WTC11 (cell line): Measurements from ENCODE around the gene TMEM134.

Source experiments
- FOXK1 ChIP-seq: sonication (generic); formaldehyde crosslinking; IDR thresholded peaks from 2 replicates; pipeline ENCODE4 v1.8.0; 2022; ENCODE audit warnings: mild to moderate bottlenecking, moderate library complexity, missing genetic modification reagents
- GRHL2 ChIP-seq: fragments of 250-450 bp; sonication (Bioruptor Pico); IDR thresholded peaks from 2 replicates; pipeline ENCODE4 v1.8.0; 2022; ENCODE audit warnings: mild to moderate bottlenecking, moderate library complexity; ENCODE audit not compliant: insufficient replicate concordance, severe bottlenecking
- OVOL2 ChIP-seq: fragments of 250-450 bp; sonication (Bioruptor Pico); IDR thresholded peaks from 2 replicates; pipeline ENCODE4 v1.9.0; 2021; ENCODE audit warnings: mild to moderate bottlenecking, borderline replicate concordance
- SP1 ChIP-seq: sonication (generic); formaldehyde crosslinking; conservative IDR thresholded peaks from 2 replicates; pipeline ENCODE4 v1.8.1; 2022; ENCODE audit warnings: missing genetic modification reagents
- TCF7 ChIP-seq: sonication (generic); formaldehyde crosslinking; IDR thresholded peaks from 2 replicates; pipeline ENCODE4 v1.8.0; 2022; ENCODE audit warnings: mild to moderate bottlenecking, low read depth, missing genetic modification reagents, moderate library complexity
- TF ChIP-seq, protein P1 (sequence below): fragments of 200-600 bp; IDR thresholded peaks from 2 replicates; pipeline ENCODE4 v1.8.0; 2022; ENCODE audit warnings: antibody characterized with exemption
- TF ChIP-seq, protein P2 (sequence below): sonication (generic); formaldehyde crosslinking; IDR thresholded peaks from 2 replicates; pipeline ENCODE4 v1.8.1; 2022; ENCODE audit warnings: missing genetic modification reagents, borderline replicate concordance
- TF ChIP-seq, protein P3 (sequence below): sonication (generic); formaldehyde crosslinking; IDR thresholded peaks from 2 replicates; pipeline ENCODE4 v1.8.1; 2023; ENCODE audit warnings: mild to moderate bottlenecking, missing genetic modification reagents, moderate library complexity
- TF ChIP-seq, protein P4 (sequence below): sonication (generic); formaldehyde crosslinking; IDR thresholded peaks from 2 replicates; pipeline ENCODE4 v1.8.0; 2022; ENCODE audit warnings: mild to moderate bottlenecking, missing genetic modification reagents
- TF ChIP-seq, protein P5 (sequence below): sonication (generic); formaldehyde crosslinking; IDR thresholded peaks from 2 replicates; pipeline ENCODE4 v1.8.1; 2023; ENCODE audit warnings: mild to moderate bottlenecking, missing genetic modification reagents, moderate library complexity
- TF ChIP-seq, protein P6 (sequence below): sonication (generic); formaldehyde crosslinking; IDR thresholded peaks from 2 replicates; pipeline ENCODE4 v1.8.1; 2022; ENCODE audit warnings: mild to moderate bottlenecking, moderate library complexity, missing genetic modification reagents
- TF ChIP-seq, protein P7 (sequence below): sonication (generic); formaldehyde crosslinking; IDR thresholded peaks from 2 replicates; pipeline ENCODE4 v1.8.0; 2022; ENCODE audit warnings: mild to moderate bottlenecking, missing genetic modification reagents

DNA sequence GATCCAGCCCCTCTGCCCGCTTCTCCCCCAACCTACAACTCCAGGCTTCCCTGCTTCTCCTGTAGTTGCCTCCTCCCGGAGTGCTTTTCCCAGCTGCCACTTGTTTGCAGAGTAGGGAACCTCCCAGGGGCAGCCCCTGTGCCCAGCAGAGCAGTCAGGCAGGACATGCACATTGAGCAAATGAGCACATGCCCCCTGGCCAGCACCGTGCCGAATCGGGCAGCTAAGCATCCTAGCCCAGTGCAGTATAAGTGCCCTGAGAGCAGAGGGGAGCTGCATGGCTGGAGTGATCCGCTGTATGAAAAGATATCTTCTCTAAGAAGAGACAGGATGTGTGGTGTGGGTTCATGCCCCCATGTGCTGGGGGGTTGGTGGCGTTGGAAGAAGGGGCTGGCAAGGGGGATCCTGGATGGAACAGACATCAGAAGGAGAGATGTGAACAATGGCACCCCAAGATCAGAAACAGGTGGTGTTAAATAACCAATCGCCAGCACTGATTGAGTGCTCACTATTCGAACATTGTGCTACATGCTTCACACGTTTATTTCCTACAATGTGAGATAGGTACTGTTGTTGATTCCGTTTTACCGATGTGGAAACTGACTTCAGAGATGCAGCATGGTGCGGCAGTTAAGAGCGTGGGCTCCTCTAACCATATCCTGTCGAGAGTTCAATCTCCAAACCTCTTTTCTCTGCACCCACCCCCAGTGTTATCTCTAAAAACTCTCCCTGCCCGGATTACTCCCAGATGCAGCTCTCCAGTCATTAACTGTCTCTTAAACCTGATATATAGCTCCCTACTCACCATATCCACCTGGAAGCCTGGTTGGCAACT, 15.0 kb upstream of the TMEM134 start:
- TF ChIP-seq, protein P1, sequence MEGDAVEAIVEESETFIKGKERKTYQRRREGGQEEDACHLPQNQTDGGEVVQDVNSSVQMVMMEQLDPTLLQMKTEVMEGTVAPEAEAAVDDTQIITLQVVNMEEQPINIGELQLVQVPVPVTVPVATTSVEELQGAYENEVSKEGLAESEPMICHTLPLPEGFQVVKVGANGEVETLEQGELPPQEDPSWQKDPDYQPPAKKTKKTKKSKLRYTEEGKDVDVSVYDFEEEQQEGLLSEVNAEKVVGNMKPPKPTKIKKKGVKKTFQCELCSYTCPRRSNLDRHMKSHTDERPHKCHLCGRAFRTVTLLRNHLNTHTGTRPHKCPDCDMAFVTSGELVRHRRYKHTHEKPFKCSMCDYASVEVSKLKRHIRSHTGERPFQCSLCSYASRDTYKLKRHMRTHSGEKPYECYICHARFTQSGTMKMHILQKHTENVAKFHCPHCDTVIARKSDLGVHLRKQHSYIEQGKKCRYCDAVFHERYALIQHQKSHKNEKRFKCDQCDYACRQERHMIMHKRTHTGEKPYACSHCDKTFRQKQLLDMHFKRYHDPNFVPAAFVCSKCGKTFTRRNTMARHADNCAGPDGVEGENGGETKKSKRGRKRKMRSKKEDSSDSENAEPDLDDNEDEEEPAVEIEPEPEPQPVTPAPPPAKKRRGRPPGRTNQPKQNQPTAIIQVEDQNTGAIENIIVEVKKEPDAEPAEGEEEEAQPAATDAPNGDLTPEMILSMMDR, result no peak
- no peak for TF ChIP-seq TCF7
- TF ChIP-seq, protein P2, sequence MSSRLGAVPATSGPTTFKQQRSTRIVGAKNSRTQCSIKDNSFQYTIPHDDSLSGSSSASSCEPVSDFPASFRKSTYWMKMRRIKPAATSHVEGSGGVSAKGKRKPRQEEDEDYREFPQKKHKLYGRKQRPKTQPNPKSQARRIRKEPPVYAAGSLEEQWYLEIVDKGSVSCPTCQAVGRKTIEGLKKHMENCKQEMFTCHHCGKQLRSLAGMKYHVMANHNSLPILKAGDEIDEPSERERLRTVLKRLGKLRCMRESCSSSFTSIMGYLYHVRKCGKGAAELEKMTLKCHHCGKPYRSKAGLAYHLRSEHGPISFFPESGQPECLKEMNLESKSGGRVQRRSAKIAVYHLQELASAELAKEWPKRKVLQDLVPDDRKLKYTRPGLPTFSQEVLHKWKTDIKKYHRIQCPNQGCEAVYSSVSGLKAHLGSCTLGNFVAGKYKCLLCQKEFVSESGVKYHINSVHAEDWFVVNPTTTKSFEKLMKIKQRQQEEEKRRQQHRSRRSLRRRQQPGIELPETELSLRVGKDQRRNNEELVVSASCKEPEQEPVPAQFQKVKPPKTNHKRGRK (CRISPR knock-in tag), result no peak
- TF ChIP-seq, protein P3, sequence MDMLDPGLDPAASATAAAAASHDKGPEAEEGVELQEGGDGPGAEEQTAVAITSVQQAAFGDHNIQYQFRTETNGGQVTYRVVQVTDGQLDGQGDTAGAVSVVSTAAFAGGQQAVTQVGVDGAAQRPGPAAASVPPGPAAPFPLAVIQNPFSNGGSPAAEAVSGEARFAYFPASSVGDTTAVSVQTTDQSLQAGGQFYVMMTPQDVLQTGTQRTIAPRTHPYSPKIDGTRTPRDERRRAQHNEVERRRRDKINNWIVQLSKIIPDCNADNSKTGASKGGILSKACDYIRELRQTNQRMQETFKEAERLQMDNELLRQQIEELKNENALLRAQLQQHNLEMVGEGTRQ (CRISPR knock-in tag), result no peak
- no peak for TF ChIP-seq SP1 (CRISPR knock-in tag)
- TF ChIP-seq, protein P4, sequence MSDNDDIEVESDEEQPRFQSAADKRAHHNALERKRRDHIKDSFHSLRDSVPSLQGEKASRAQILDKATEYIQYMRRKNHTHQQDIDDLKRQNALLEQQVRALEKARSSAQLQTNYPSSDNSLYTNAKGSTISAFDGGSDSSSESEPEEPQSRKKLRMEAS (CRISPR knock-in tag), result no peak
- TF ChIP-seq FOXK1, result no peak
- TF ChIP-seq, protein P5, sequence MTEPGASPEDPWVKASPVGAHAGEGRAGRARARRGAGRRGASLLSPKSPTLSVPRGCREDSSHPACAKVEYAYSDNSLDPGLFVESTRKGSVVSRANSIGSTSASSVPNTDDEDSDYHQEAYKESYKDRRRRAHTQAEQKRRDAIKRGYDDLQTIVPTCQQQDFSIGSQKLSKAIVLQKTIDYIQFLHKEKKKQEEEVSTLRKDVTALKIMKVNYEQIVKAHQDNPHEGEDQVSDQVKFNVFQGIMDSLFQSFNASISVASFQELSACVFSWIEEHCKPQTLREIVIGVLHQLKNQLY, result no peak
- TF ChIP-seq GRHL2 (CRISPR knock-in tag), result no peak
- TF ChIP-seq, protein P6, sequence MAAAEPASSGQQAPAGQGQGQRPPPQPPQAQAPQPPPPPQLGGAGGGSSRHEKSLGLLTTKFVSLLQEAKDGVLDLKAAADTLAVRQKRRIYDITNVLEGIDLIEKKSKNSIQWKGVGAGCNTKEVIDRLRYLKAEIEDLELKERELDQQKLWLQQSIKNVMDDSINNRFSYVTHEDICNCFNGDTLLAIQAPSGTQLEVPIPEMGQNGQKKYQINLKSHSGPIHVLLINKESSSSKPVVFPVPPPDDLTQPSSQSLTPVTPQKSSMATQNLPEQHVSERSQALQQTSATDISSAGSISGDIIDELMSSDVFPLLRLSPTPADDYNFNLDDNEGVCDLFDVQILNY, result no peak
- TF ChIP-seq, protein P7, sequence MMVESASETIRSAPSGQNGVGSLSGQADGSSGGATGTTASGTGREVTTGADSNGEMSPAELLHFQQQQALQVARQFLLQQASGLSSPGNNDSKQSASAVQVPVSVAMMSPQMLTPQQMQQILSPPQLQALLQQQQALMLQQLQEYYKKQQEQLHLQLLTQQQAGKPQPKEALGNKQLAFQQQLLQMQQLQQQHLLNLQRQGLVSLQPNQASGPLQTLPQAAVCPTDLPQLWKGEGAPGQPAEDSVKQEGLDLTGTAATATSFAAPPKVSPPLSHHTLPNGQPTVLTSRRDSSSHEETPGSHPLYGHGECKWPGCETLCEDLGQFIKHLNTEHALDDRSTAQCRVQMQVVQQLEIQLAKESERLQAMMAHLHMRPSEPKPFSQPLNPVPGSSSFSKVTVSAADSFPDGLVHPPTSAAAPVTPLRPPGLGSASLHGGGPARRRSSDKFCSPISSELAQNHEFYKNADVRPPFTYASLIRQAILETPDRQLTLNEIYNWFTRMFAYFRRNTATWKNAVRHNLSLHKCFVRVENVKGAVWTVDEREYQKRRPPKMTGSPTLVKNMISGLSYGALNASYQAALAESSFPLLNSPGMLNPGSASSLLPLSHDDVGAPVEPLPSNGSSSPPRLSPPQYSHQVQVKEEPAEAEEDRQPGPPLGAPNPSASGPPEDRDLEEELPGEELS (CRISPR knock-in tag), result no peak
- TF ChIP-seq OVOL2, result no peak
